ENCODE measurements around the gene ATRN. TPM values are rescaled to one million over a fixed set of nuclear protein-coding genes. Genes with fewer than 3 reads are reported as not detected.
A peak's percentile ranks its signal among the peaks of the same experiment; 100 is the strongest.

ATRN gene
- total RNA-seq, 1 experiment from 2014 or later, result 19.9 TPM

DNA sequence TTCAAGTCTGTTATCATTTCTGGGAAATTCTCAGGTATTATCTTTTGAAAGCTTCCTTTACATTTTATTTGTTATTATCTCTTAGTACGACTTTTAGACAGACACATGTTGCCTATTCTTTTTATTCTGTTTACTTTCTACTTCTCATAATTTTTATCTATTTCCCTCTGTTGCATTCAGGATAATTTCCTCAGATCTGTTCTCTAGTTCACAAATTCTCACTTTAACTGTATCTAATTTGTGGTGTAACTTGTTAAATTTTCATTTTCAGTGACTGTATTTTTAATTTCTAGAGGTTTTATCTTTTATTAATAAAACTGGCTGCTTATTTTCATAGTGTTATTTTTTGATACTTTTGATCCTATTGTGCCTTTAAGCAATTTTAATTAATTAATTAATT is 16.0 kb downstream of the ATRN start (continued):
- TF ChIP-seq, protein P1, sequence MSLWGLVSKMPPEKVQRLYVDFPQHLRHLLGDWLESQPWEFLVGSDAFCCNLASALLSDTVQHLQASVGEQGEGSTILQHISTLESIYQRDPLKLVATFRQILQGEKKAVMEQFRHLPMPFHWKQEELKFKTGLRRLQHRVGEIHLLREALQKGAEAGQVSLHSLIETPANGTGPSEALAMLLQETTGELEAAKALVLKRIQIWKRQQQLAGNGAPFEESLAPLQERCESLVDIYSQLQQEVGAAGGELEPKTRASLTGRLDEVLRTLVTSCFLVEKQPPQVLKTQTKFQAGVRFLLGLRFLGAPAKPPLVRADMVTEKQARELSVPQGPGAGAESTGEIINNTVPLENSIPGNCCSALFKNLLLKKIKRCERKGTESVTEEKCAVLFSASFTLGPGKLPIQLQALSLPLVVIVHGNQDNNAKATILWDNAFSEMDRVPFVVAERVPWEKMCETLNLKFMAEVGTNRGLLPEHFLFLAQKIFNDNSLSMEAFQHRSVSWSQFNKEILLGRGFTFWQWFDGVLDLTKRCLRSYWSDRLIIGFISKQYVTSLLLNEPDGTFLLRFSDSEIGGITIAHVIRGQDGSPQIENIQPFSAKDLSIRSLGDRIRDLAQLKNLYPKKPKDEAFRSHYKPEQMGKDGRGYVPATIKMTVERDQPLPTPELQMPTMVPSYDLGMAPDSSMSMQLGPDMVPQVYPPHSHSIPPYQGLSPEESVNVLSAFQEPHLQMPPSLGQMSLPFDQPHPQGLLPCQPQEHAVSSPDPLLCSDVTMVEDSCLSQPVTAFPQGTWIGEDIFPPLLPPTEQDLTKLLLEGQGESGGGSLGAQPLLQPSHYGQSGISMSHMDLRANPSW (CRISPR knock-in tag; conservative IDR thresholded peaks at IDR 0.05; ENCODE audit: low read depth), result no peak
- TF ChIP-seq CREM (CRISPR knock-in tag; IDR thresholded peaks at IDR 0.05) (no peak), SOX15 (CRISPR knock-in tag; IDR thresholded peaks at IDR 0.05) (no peak), NFE2L1 (CRISPR knock-in tag; IDR thresholded peaks at IDR 0.05) (no peak), FOXP1 (CRISPR knock-in tag; IDR thresholded peaks at IDR 0.05; ENCODE audit: borderline replicate concordance) (no peak), NR1H2 (CRISPR knock-in tag; IDR thresholded peaks at IDR 0.05) (no peak), FOXJ3 (CRISPR knock-in tag; IDR thresholded peaks at IDR 0.05; ENCODE audit: borderline replicate concordance) (no peak), ZNF396 (CRISPR knock-in tag; IDR thresholded peaks at IDR 0.05; ENCODE audit: borderline replicate concordance) (no peak)

GRCh38 chr20:3492669-3493068 is 21.9 kb downstream of the ATRN start:
- CTCF ChIA-PET, result no interaction called here
- H3K9me3 Mint-ChIP-seq, result peaks cover 25% of the 10 kb centered on the region
- ATAC-seq (no peak), DNase-seq (ENCODE audit: low spot score) (no peak)
- POLR2A ChIA-PET, result no interaction called here
- peaks cover 18% of the 10 kb centered on the region for H3K36me3 Mint-ChIP-seq
- H3K27me3 Mint-ChIP-seq (ENCODE audit: low read depth), result peaks cover 3% of the 10 kb centered on the region
- H3K4me1 Mint-ChIP-seq, result no peaks in the 10 kb centered on the region
- H3K27ac Mint-ChIP-seq, result no peak overlapping the region
- H3K4me3 Mint-ChIP-seq, result no peak overlapping the region
- TF ChIP-seq HMGA2 (CRISPR knock-in tag; IDR thresholded peaks at IDR 0.05), result peak; percentile 84; the same call in 1 of the 2 replicates
- TF ChIP-seq FOXP1 (CRISPR knock-in tag; IDR thresholded peaks at IDR 0.05; ENCODE audit: borderline replicate concordance), result no peak
- no peak for TF ChIP-seq ZNF416 (CRISPR knock-in tag; IDR thresholded peaks at IDR 0.05)

DNA sequence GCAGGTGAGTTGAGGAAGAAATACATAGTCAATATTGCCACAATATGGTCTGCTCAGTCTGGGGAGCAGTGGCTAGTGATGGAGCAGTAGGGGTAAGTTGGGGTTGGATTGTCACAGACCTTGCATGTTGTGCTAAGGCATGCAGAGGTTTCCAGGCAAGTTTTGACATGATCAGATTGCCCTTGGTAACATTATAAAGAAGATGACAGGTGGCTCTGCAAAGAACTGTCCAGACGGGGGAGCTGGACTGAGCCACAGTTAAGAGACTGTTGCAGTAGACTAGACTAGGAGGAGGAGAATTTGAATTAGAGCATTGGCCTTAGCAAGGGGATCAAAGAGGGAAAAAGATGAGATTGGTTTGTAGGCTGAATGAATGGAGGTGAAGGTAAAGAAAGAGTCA is 23.4 kb downstream of the ATRN start:
- POLR2A ChIA-PET, result no interaction called here
- no peaks in the 10 kb centered on the region for H3K4me1 Mint-ChIP-seq
- H3K27me3 Mint-ChIP-seq (ENCODE audit: low read depth), result peaks cover 3% of the 10 kb centered on the region
- no peak overlapping the region for H3K4me3 Mint-ChIP-seq
- TF ChIP-seq, protein P2, sequence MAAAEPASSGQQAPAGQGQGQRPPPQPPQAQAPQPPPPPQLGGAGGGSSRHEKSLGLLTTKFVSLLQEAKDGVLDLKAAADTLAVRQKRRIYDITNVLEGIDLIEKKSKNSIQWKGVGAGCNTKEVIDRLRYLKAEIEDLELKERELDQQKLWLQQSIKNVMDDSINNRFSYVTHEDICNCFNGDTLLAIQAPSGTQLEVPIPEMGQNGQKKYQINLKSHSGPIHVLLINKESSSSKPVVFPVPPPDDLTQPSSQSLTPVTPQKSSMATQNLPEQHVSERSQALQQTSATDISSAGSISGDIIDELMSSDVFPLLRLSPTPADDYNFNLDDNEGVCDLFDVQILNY (CRISPR knock-in tag; IDR thresholded peaks at IDR 0.05), result no peak
- no peak for TF ChIP-seq ESRRA (CRISPR knock-in tag; IDR thresholded peaks at IDR 0.05; ENCODE audit: borderline replicate concordance)
- no peak for TF ChIP-seq MAX (CRISPR knock-in tag; IDR thresholded peaks at IDR 0.05)
- TF ChIP-seq, protein P3, sequence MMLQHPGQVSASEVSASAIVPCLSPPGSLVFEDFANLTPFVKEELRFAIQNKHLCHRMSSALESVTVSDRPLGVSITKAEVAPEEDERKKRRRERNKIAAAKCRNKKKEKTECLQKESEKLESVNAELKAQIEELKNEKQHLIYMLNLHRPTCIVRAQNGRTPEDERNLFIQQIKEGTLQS (CRISPR knock-in tag; conservative IDR thresholded peaks at IDR 0.05), result no peak
- TF ChIP-seq ZNF423 (CRISPR knock-in tag; IDR thresholded peaks at IDR 0.05), result no peak
- TF ChIP-seq CTCF (IDR thresholded peaks at IDR 0.05), result no peak
- TF ChIP-seq OVOL2 (CRISPR knock-in tag; IDR thresholded peaks at IDR 0.05; ENCODE audit: borderline replicate concordance), result no peak
- H3K36me3 Mint-ChIP-seq, result peaks cover 20% of the 10 kb centered on the region
- DNase-seq (ENCODE audit: low spot score), result no peak
- peaks cover 28% of the 10 kb centered on the region for H3K9me3 Mint-ChIP-seq
- H3K27ac Mint-ChIP-seq, result no peak overlapping the region
- ATAC-seq, result no peak
- CTCF ChIA-PET, result interaction anchor here (1.2 kb wide), 1 partner anchor 69 kb away, joined by 4 read pairs; no protein-coding TSS in a partner anchor
